HG02798 (cell line): ENCODE measurements around the gene IFIT3.
"Not testable (repeated sequence)": the region's sequence is repeated elsewhere in the genome, so short reads cannot be mapped to it uniquely, and the experiment has no call there.

Source experiments
- ATAC-seq: cut with Tn5 transposase; IDR thresholded peaks from one replicate; pipeline ENCODE4 v1.9.1; 2021; ENCODE audit warnings: mild to moderate bottlenecking; ENCODE audit not compliant: unreplicated experiment, poor library complexity

Gene IFIT3

GRCh38 chr10:89327803-89328441 is at the start of gene IFIT3:
TSS of gene IFIT3 (plus strand) at chr10:89327997. CDS start at chr10:89328074, 77 bp downstream.
- no peak for ATAC-seq

- ATAC-seq, result no peak
Measured at GRCh38 chr10:89278034-89278535, 49.7 kb upstream of the IFIT3 start.

GRCh38 chr10:89278900-89279392 is 48.9 kb upstream of the IFIT3 start:
- no peak for ATAC-seq

GRCh38 chr10:89279421-89279869 is 48.4 kb upstream of the IFIT3 start:
- no peak for ATAC-seq

GRCh38 chr10:89280508-89280907 is 47.3 kb upstream of the IFIT3 start:
- no peak for ATAC-seq

GRCh38 chr10:89281606-89282395 is 46.0 kb upstream of the IFIT3 start:
- no peak for ATAC-seq

- no peak for ATAC-seq
Measured at GRCh38 chr10:89283025-89283935, 44.5 kb upstream of the IFIT3 start.

- ATAC-seq, result no peak
Measured at GRCh38 chr10:89283936-89284475, 43.8 kb upstream of the IFIT3 start.

- ATAC-seq, result not testable (repeated sequence)
Measured at GRCh38 chr10:89284711-89285110, 43.1 kb upstream of the IFIT3 start.

GRCh38 chr10:89285303-89285702 is 42.5 kb upstream of the IFIT3 start:
- not testable (repeated sequence) for ATAC-seq

- no peak for ATAC-seq
Measured at GRCh38 chr10:89294721-89295239, 33.0 kb upstream of the IFIT3 start.

GRCh38 chr10:89295597-89295996 is 32.2 kb upstream of the IFIT3 start:
- no peak for ATAC-seq

- no peak for ATAC-seq
Measured at GRCh38 chr10:89296220-89296648, 31.6 kb upstream of the IFIT3 start.

GRCh38 chr10:89297356-89297755 is 30.4 kb upstream of the IFIT3 start:
- no peak for ATAC-seq

- no peak for ATAC-seq
Measured at GRCh38 chr10:89297791-89298190, 30.0 kb upstream of the IFIT3 start.

- ATAC-seq, result no peak
Measured at GRCh38 chr10:89299031-89299430, 28.8 kb upstream of the IFIT3 start.

- peak; percentile 24 for ATAC-seq
Measured at GRCh38 chr10:89301232-89301631, 26.6 kb upstream of the IFIT3 start.

- peak; percentile 79 for ATAC-seq
Measured at GRCh38 chr10:89301721-89302445, 25.9 kb upstream of the IFIT3 start, which contains the start of gene IFIT2. TSS of gene IFIT2 (plus strand) at chr10:89302046. CDS start at chr10:89302124, 78 bp downstream.

GRCh38 chr10:89302625-89303024 is 25.2 kb upstream of the IFIT3 start:
- ATAC-seq, result no peak
